ENCODE data around the gene ABCA4.

ABCA4 gene

GRCh38 chr1:93967306-93967705 is 153.6 kb downstream of the ABCA4 start:
- no peak for TF ChIP-seq CTCF (IDR thresholded peaks at IDR 0.05; ENCODE audit: low read depth, low read length)
- no peak overlapping the region for H3K4me3 ChIP-seq (replicated peaks in 1 of 2; ENCODE audit: low read depth in 2 of 2, low read length in 2 of 2)
- peak in 1 of 2 donors; percentile 10 for DNase-seq (ENCODE audit: low read depth in 2 of 2)

- no peak for TF ChIP-seq CTCF (IDR thresholded peaks at IDR 0.05; ENCODE audit: low read depth, low read length)
- no peak overlapping the region for H3K4me3 ChIP-seq (replicated peaks in 1 of 2; ENCODE audit: low read depth in 2 of 2, low read length in 2 of 2)
- DNase-seq (ENCODE audit: low read depth in 2 of 2), result peak in 1 of 2 donors; percentile 12
Measured at GRCh38 chr1:93965888-93966287, 155.1 kb downstream of the ABCA4 start.

DNA sequence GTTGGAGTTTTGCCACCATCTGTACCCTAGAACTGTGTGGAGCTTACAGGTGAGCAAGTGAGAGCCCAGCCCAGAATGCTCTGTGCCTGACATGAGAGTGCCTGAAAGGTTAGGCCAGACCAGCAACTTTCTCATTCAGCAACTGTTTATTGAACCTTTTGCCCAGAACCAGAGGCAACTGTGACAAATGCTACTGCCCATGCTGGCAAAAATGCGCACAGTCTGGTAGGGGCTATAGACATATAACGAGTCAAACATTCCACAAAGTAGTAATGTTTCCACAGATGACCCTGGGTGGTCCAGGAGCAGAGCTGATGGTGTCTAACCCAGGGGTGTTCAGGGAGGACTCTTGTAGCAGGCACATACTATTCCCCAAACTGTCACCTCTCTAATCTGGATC is 155.7 kb downstream of the ABCA4 start:
- H3K4me3 ChIP-seq (replicated peaks in 1 of 2; ENCODE audit: low read depth in 2 of 2, low read length in 2 of 2), result no peak overlapping the region
- no peak for DNase-seq (ENCODE audit: low read depth in 2 of 2)
- TF ChIP-seq CTCF (IDR thresholded peaks at IDR 0.05; ENCODE audit: low read depth, low read length), result no peak

- TF ChIP-seq CTCF (IDR thresholded peaks at IDR 0.05; ENCODE audit: low read depth, low read length), result no peak
- H3K4me3 ChIP-seq (replicated peaks in 1 of 2; ENCODE audit: low read depth in 2 of 2, low read length in 2 of 2), result no peak overlapping the region
- DNase-seq (ENCODE audit: low read depth in 2 of 2), result peak; percentile 54 to 70
Measured at GRCh38 chr1:93964777-93965200, 156.2 kb downstream of the ABCA4 start.

GRCh38 chr1:93964096-93964776 is 156.7 kb downstream of the ABCA4 start:
- DNase-seq (ENCODE audit: low read depth in 2 of 2), result no peak
- H3K4me3 ChIP-seq (replicated peaks in 1 of 2; ENCODE audit: low read depth in 2 of 2, low read length in 2 of 2), result no peak overlapping the region
- TF ChIP-seq CTCF (IDR thresholded peaks at IDR 0.05; ENCODE audit: low read depth, low read length), result no peak

DNA sequence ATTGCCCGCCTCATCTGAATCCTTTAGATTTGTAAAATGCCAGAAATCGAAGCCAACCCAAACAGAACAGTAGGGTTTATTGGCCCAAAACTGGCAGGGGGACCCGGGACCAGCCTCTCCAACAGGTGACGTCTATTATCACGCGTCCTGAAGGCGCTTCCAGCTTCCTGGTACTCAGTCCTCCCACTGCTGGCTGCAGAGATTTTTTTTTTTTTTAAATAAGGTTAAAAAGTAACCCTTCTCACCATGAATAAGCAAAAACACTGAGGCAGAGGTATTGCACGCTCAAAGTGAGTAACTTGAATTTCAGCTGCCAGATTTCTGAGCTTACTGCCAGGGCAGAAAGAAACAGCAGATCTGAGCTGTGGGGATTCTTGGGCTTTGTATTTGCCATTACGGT is 157.4 kb downstream of the ABCA4 start:
- DNase-seq (ENCODE audit: low read depth in 2 of 2), result peak; percentile 13 to 18
- TF ChIP-seq CTCF (IDR thresholded peaks at IDR 0.05; ENCODE audit: low read depth, low read length), result no peak
- H3K4me3 ChIP-seq (replicated peaks in 1 of 2; ENCODE audit: low read depth in 2 of 2, low read length in 2 of 2), result no peak overlapping the region

DNA sequence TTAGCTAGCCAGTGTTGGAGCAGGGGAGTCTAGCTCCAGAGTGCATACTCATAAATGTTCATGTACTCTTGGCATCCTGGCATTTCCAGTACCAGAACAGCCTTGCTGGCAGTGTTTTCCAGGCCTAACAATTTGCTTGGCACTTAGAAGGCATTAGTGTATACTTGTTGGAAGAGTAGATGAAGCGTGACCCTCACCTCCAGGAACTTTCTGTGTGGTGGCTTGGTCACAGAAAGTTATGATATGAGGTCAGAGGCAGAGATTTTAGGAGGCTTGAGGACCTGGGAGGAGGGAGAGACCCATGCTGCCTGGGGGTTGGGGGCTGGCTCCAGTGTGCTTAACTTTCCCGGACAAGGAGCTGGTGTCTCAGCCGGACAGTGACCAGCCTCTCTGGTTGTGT is 159.0 kb downstream of the ABCA4 start:
- H3K4me3 ChIP-seq (replicated peaks in 1 of 2; ENCODE audit: low read depth in 2 of 2, low read length in 2 of 2), result no peak overlapping the region
- DNase-seq (ENCODE audit: low read depth in 2 of 2), result no peak
- TF ChIP-seq CTCF (IDR thresholded peaks at IDR 0.05; ENCODE audit: low read depth, low read length), result no peak

Measured in cardiac fibroblast (primary cell).